NCI-H345 treated with DMSO at 0.1 percent for 48 hours (cell line): ENCODE data around the gene RPP21.

ENCODE experiments used
- DNase-seq: peaks from one replicate; lab custom pipeline; 2025; ENCODE audit not compliant: unreplicated experiment; lab: John Stamatoyannopoulos, UW

The RPP21 gene

DNA sequence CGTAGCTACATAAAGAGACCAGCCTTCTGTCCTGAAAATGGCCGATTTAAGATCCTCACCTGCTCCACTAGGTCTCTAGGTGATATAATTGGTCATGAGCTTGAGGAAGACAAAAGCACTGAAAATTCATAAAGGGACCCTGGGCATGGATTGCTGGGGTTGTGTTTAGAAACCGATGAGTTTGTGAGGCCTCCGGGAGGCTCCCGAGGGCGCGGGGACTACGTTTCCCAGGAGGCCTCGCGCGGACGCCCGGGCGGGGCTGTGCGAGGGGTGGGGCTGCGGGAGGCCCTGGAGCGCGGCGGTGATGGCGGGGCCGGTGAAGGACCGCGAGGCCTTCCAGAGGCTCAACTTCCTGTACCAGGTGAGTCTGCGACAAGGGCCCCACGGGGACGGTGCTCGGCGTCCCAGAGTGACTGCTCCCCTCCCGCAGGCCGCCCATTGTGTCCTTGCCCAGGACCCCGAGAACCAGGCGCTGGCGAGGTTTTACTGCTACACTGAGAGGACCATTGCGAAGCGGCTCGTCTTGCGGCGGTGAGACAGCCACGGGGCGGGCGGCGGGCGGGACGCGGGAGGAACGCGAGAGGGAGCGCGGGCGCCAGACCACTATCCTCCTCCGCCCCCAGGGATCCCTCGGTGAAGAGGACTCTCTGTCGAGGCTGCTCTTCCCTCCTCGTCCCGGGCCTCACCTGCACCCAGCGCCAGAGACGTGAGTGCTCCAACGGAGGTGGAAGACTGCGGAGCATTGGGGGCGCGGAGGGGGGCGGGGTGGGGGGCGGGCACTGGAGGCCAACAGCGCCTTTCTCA lies at the start of gene RPP21:
RPP21 (plus strand) TSS at position 289 of the 804 bp plus-strand sequence; CDS start at position 305, 16 bp downstream.
- DNase-seq = peak; percentile 60

DNA sequence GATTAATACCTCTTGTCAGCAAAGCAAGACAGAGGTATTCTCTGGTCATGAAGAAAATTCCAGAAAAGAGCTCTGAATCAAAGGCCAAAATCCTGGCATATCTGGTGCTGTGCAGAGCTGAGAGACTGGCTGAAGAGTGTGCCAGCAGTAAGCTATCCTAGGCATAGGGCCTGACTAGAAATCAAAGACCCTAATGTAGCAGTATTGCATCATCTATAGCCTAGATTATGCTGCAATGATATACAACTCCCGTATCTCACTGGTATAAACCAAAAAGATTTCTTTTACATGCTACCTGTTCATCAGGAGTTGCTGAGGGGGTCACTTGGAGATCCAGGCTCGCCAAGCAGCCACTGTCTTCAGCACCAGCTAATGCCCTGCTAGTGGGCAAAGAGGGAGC lies 49.1 kb upstream of the RPP21 start:
- no peak for DNase-seq

DNA sequence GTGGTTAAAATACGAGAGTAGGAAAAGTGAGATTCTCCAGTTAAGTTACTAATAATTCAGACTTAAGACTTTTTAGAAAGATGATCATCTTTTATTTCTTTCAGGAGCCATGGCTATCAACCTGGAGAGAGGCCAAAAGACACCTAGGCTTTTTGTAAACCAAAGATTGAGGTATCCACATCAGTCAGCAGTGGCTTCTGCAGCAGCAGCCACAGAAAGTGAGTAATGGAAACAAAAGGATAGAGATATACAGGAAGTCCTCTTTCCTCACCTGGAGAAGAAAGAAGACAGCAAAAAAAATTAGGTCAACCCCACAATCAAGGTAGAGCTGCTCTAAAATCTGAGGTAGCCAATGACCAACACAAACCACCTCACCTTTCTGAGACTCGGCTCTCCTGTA lies 41.0 kb upstream of the RPP21 start:
- no peak for DNase-seq

DNA sequence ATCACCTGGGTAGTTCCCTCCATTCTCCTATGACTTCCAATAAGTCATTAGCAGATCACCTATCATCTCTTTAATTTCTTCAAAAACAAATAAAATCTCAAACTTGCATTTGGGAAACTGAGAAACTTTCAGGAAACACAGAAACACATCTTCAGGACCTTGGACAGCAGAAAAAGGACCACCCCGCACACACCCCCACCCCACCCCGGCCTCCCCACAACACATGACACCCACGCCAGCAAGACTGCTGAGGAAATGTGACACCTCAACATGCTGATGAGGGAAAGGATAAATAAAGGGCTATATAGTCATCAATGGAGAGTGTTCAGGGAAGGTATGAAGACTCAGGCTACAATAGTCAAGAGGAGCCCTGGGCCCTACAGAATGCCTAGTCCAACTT lies 33.9 kb upstream of the RPP21 start:
- DNase-seq = no peak

DNA sequence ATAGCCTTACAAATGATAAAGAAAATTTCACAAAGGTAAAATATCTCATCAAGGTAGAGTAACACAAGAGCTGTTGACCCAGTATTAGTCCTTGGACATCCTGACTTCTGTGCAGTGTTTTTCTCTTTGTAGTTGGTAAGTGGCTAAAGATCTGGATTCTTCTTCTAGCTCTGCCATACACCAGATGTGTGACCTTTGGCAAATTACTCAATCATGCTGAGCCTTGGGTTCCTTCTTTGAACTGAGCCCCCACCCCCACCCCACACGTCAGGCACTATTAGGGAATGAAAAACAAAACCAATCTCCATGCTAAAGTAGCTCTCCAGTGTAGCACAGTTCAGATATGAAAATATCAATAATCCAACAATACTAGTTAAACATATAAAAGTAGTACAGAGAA lies 33.3 kb upstream of the RPP21 start:
- no peak for DNase-seq

DNA sequence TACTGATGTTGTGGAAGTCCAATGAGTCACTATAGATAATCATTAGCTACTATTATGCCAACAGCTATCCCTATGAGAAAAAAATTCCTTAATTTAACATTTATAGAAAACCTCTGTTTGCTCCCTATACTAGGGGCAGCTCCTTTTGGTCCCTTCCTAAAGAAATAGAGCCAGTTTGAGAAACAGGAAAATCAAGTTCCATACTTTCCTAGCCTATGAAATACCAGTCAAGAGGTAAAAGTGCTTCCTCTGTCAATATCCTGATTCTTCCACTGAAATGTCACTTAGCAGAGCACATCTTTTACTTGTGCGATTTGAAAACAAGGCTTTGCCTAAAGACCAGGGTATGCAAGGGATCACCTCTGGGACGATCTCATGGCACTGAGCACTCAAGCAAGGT lies 32.7 kb upstream of the RPP21 start:
- DNase-seq = no peak

DNA sequence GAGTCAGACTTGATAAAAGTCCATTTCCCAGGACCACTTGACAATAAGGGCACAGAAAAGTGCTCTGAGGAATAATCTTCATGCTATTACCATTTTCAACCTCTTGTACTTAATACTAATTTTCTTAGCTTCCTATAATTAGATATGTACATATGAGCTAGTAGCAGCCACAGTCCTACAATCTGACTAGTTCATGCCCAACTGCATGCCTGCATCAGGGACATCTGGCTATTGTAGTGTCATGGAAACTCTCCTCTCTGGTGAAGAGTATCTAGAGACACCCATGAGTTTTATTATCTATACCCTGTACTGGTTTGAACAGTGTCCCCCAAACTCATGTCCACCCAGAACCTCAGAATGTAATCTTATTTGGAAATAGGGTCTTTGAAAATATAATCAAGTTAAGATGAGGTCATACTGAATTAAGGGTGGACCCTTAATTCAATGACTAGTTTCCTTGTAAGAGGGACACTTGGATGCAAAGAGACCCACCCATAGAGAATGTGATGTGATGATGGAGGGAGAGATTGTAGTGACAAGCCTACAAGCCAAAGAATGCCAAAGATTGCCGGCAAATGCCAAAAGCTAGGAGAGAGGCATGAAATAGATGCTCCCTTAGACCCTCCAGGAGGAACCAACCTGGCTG lies 32.2 kb upstream of the RPP21 start:
- DNase-seq = no peak

DNA sequence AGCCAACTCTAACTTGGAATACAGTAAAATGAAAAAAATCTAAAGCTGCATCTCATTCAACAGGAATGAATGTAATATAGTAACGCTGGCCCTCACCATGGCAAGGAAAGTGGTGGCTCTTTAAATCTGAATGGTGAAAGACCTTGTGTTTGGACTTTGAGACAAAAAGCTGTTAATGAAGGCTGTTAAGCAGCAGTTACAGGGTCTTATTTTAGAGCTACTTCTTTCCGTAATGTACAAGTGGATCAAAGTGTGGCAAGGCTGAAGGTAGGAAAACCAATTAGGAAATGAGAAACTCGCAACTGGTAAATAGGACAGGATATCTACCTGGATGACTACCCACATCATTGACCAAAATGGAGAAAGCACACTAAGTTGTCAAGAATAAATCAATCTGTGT lies 29.8 kb upstream of the RPP21 start:
- DNase-seq = no peak

DNA sequence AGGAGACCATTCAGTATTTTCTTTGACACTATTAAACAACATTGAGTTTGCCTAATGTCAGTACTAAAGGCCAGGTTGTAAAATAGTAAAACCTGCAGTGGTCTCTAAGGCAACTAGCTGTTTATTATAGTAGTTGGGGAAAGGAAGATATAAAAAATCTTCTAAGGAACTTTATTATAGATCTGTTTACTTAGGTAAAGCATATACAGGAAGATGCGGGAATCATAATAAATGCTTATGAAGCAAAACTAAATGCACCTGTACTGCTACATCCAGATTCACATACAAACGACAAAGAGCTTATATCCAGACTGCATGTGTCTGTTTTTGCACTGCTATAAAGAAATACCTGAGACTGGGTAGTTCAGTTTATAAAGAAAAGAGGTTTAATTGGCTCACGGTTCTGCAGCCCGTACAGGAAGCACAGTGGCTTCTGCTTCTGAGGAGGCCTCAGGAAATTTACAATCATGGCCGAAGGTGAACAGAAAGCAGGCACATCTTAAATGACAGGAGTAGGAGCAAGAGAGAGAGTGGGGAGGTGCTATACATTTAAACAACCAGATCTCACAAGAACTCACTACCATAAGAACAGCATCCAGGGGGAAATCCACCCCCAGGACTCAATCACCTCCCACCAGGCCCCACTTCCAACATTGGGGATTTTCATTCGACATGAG lies 26.9 kb upstream of the RPP21 start:
- DNase-seq = no peak

DNA sequence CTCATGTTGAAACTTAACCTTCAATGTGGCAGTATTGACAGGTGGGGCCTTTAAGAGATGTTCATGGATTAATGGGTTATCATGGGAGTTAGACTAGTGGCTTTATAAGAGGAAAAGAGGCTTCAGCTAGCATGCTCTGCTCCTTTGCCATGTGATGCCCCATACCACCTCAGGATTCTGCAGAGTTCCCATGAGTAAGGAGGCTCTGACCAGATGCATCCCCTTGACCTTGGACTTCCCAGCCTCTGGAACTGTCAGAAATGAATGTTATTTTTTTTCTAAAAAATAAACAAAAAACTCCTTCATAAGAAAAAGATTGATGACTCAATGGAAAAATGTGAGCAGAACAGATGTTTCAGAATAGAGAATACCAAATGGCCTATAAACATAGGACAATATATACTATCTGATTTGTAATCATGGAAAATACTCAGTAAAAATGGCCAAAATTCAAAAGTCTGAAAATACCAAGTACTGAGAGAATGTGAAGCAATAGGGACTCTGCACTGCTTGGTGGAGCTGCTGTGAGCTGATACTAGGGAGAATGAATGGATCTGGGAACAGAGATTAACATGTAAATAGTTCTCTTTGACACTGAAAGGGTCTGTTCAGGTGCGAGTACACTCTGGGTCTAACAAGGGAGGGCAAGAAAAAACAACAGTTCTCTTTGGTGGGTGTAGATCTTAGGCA lies 25.7 kb upstream of the RPP21 start:
- no peak for DNase-seq

DNA sequence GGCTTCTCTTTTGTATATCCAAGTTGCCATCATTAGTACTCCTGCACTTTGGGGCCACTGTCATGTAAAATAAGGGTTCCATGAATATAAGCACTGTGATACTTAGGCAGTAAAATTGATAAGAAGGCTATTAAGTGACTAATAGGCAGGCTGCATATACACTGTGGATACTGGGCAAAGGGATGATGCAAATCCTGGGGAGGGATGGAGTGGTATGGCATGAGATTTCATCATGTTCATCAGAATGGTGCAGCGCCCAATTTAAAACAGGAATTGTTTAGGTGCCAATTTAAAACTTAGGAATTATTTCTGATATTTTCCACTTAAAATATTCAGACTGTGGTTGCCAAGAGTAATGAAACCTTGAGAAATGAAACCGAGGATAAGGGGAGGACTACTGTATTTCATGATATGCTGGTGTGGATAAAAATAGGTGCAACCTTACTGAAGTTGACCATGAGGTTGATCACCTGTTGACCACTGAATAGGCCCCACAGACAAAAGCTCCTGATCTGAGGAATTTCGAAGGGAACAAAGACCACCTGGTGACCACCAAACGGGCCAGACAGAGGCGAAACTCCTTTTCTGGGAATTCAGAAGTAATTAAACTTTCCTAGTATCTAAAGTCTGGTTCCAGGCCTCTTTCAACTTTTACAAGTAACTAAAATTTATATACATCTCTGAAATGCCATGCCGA lies 23.1 kb upstream of the RPP21 start:
- no peak for DNase-seq

DNA sequence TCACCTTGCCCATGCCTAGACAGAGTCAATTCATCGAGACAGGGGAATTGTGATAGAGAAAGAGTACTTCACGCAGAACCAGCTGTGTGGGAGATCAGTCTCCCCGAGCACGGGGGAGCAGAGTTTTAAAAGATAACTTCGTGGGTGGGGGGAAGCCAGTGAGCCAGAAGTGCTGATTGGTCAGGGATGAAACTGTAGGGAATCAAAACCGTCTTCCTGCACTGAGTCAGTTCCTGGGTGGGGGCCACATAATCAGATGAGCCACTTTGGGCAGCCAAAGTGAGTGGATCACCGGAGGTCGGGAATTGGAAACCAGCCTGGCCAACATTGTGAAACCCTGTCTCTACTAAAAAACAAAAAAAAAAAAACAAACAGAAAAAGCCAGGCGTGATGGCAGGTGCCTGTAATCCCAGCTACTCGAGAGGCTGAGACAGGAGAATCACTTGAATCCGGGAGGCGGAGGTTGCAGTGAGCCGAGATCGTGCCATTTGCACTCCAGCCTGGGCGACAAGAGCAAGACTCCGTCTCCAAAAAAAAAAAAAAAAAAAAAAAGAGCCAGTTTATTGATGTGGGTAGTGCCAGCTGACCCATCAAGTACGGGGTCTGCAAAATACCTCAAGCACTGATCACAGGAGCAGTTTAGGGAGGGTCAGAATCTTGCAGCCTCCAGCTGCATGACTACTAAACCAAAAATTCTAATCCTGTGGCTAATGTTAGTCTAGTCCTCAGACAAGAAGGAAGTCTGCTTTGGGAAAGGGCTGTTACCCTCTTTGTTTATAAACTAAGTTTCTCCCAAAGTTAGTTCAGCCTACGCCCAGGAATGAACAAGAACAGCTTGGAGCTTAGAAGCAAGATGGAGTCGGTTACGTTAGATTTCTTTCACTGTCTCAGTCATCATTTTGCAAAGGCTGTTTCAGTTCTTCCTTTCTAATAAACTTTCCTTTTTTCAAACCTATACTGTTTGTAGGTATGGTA lies 22.1 kb upstream of the RPP21 start:
- no peak for DNase-seq

DNA sequence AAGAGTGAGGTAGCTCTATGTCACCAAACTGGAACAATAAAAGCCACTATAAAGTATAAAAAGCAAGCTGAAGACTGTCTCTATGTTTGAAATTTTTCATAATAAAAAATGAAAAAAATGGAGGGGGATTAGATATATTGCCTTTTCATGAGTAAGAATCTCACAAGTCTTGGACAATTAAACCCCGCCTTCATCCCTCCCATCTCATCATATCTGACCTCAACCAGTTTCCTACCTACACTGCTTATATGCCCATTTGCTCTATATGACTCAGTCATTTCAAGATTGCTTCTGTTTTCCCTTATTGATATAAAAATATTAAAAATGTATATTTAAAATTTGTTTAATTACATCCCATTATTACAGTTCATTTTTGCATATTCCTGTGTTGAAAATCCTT lies 21.1 kb upstream of the RPP21 start:
- no peak for DNase-seq

DNA sequence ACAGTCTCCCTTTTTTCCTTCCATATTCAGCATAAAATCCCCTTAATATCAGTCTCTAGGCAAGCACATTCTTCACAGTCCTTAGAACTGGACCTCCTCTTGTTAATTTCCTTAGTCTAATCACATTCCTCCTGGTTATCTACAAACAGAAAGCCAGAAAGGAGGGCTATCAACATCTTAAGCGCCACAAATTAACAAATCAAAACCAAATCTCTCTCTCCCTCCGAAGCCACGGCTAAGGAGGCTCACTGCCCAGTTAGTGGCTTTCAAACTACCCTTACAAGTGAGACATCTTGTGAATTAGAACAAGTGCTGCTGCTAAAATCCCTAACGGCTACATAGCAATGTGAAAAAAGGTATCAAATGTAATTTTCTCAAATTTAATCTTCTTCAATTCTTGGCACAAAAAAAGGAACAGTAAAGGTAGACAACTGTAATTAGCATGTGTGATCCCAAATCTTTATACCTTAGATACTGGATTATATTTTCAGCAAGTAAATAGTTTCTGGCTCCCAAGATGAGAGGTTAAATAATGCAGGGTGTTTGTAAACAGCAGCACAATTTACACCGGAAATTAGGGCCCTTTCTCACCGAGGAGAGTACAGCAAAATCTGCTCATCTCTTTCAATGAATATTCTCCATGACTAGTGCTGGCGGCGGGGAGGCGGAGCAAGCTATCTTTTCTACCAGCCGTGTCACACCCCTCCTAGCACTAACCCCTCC lies 19.6 kb upstream of the RPP21 start:
- DNase-seq = peak; percentile 25

DNA sequence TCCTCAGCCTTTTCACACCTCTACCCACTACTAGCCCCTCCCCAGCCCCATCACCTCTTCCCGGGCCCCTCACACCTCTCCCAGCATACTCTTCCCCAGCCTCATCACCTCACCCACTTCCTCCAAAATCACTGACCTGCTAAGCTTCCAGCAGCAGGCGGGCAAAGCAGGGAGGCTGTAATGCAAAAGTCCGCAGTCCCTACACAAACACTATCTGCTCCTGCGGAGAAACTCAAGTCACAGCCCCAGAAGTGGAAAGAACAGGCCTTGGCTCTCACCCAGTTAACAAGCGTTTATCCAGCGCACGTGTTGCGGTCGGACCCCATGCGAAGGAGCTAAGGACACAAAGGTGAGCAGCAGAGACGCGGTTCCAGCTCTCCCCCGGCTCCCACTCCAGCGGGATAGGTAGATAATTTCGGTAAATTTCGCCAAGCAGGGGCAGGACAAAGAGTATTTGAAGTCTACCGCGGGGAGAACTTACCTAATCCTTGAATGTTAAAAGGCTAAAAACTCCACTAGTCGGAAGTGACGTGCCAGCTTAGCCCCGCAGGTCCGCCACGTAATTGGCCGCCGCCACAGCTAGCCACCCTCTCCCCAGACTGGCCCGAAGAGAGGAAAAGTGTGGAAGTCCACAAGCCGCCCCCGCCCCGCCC lies 19.0 kb upstream of the RPP21 start:
- peak; percentile 72 for DNase-seq

DNA sequence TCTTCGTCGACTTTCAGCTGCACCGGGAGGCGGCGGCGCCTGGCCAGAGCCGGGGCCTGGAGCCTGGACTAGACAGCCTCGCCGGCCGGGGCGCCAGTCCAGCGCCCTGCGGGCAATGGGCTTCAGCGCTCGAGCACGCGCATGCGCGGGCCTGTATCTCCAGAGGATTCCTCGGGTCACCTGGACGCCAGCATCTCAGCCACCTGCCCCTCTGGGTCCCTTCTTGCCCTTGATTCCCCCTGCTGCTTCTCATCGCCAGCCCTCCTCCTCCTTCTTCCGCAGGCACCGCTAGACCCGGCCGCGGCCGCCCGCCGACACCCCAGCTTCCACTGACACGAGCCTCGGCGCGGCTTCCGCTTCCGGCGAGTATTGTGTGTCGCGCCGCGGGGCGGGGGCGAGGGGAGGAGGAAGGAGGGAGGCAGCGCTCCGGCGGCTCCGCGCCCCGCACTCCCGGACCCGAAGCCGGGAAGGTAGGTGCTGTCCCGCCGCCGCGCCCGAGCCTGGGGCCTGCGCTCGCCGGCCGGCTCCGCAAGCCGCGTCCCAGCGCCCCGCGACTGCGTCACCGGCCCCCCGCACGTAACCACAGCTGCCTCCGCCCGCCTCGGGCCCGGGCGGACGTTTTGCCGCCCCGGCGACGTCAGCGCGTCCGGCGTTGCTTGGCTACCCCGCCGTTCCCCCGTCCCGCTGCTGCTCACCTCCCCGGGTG lies 18.3 kb upstream of the RPP21 start, which contains the start of gene TRIM39:
TRIM39 (plus strand) TSS at position 402 of the 706 bp plus-strand sequence. CDS start 2,391 bp downstream, outside the sequence.
- DNase-seq = peak; percentile 83

DNA sequence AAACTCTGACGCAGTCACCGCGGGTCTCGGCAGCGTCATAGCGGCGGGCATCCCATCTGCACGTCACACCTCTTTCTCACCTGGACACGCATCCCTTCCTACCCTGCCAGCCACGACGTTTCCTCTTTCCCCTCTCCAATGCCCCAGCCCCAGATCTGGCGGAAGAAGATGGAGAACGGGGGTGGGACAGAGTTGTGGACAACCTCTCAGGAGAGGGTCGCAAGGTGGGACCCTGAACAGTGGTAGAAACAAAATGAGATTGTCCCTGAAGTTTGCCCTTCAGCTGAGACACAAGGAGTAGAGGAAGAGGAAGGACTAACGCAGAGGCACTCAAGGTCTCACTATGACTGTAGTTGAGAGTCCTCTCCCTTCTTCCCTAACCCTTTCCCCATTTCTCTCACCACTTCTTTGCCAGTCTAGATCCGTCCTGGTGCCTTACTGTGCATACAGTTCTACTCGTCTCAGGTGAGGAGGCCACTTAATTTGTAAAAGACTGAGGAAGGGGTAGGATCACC lies 17.7 kb upstream of the RPP21 start:
- DNase-seq = peak; percentile 69

DNA sequence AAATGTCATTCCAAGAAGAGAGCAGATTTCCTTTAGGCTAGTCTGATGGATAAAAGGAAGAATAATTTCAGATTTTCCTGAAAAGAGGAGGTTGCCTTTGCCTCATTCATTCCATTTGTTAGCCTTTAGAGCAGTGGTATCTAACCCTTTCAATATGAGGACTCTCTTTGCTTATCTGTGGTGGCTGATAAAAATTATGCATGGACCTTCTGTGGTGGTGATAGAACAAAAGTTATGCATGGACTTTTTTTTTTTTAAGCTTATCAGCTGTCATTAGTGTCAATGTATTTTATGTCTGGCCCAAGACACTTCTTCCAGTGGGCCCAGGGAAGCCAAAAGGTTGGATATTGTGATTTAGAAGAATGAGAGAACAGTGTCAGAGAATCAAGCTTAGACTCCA lies 16.6 kb upstream of the RPP21 start:
- DNase-seq = no peak
